GM18498 (cell line): Measurements from ENCODE around the gene ACSL4.
"Not testable (repeated sequence)": the region's sequence is repeated elsewhere in the genome, so short reads cannot be mapped to it uniquely, and the experiment has no call there.

Experiments used
- ATAC-seq: cut with Tn5 transposase; IDR thresholded peaks from one replicate; pipeline ENCODE4 v1.9.1; 2021; ENCODE audit warnings: mild to moderate bottlenecking, moderate library complexity; ENCODE audit not compliant: unreplicated experiment

The ACSL4 gene

DNA sequence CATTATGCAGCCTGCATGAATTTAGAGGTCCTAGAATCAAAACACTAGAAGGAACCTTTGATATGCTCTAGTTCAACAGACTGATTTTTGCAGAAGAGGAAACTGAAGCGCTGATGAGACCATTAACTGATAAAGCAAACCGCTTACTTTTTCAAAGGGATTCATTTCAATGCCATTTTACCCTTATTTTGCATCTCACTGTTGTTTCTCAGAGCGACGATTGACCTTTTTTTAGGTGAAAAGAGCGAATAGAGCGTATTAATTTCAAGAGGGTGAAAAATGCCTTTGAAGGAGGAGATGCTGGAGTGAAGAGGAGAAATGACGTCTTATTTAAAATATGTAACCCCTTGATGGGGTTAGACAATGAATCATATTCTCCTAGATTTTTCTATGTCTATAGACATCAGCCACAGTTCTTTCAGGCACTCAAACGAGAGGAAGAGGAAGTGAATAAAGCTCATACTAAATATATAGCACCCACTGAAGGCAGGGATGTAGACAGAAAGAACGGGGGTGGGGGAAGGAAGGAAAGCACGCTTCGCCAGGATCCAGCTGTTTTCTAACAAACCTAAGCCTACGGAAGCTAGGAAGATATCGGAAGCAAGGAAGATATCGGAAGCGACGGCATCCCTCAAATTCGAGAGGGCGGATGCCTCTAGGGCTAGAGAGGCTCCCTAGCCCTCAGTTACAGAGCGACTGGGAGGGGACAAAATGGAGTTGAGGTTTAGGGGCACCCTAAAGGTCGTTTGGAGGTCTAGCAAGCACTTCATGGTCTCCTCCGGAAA, 848 bp downstream of the ACSL4 start:
- peak; percentile 32 for ATAC-seq

DNA sequence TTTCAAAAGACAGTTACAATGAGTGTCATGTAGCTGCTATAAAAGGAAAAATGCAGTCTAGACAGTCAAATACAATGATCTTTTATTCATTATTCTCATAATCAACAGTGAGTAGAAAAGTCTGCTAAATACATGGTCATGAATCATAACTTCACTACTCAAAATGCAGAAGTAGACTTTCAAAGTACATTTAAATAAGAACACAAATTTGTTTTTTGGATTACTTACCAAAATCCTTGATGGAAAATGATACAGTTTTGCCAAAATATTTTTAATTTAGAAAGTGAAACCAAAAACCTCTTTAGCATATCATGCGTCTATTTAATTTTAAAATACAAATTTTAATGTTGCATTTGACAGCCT, 4.9 kb downstream of the ACSL4 start:
- ATAC-seq = no peak

GRCh38 chrX:109724971-109725370, 8.1 kb downstream of the ACSL4 start:
- ATAC-seq = not testable (repeated sequence)

- no peak for ATAC-seq
These were observed 12.1 kb downstream of the ACSL4 start for GRCh38 chrX:109720947-109721346.

- ATAC-seq = no peak
These were observed 13.8 kb downstream of the ACSL4 start for GRCh38 chrX:109719264-109719663.

- no peak for ATAC-seq
These were observed 16.5 kb downstream of the ACSL4 start for GRCh38 chrX:109716431-109717028.

- ATAC-seq = no peak
These were observed 18.6 kb downstream of the ACSL4 start for GRCh38 chrX:109714340-109714958.

DNA sequence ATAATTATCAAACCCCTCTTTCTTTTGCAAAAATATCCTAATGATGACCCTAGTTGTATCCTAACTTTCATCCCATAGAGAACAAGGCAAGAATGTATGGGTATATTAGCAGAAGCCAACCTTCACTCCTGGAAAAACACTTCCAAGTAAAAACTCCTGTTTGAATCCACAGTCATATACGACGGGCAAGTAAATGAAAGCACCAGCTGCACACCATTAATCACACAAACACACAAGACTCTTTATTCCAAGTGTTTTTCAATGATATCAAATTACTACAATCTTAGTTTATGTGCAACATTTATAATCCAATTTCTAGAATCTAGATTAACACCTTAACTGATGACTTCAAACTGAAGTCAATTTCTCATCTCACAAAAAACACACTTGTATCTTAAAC, 22.9 kb downstream of the ACSL4 start:
- no peak for ATAC-seq

- peak; percentile 63 for ATAC-seq
These were observed 23.9 kb downstream of the ACSL4 start for GRCh38 chrX:109709129-109709631.

- ATAC-seq = no peak
These were observed 25.3 kb downstream of the ACSL4 start for GRCh38 chrX:109707720-109708119.

GRCh38 chrX:109707319-109707718, 25.7 kb downstream of the ACSL4 start:
- no peak for ATAC-seq

DNA sequence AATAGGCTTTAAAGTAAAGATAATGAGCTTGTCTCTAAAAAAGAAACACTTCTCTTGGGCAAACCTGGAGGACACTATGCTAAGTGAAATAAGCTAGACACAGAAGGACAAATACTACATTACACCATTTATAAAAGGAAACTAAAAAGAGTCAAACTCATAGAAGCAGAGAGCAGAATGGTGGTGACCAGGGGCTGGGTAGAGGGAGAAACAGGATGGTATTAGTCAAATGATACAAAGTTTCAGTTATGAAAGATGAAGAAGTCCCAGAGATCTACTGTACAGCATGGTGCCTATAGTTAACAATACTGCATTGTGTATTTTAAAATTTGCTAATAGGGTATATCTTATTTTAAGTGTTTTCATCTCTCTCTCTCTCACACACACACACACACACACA, 28.5 kb downstream of the ACSL4 start:
- peak; percentile 85 for ATAC-seq

DNA sequence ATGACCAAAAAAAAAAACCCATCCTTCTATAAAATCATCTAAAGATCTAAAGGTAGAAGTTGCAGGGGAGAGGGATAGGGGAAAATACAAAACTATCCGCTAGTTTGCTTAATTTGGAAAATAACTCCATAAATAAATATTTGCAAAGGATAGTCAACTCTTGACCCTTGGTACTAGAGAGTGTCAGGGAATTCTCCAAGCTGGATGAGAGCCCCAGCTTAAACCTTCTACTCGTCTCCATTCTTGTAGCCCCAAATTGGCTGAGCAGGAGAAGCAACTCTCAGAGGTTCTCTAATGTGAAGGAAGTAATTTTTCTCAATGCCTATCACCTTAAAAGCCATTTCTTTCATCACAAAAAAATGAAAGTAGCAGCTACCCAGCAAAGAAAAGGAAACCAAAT, 35.2 kb downstream of the ACSL4 start:
- ATAC-seq = no peak

GRCh38 chrX:109696146-109696740, 36.8 kb downstream of the ACSL4 start:
- ATAC-seq = no peak

- no peak for ATAC-seq
These were observed 37.4 kb downstream of the ACSL4 start for GRCh38 chrX:109695637-109696036.

DNA sequence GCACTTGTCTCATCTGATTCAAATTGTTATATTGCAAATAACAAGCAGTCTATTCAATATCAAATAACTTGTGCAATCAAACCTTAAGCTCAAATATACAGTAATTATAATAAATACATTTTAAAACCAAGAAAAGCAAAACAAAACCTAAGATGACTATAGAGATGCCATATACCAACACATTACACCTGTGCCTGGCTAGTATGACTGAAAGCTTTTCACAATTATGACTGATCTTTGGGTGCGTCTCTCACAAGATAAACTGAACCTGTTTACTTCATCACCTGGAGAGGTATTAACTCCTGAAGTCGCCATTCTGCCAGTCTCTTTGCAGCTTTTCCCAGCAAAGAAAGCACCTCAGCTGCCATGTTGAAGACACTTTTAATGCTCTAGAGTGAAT, 41.3 kb downstream of the ACSL4 start:
- no peak for ATAC-seq

DNA sequence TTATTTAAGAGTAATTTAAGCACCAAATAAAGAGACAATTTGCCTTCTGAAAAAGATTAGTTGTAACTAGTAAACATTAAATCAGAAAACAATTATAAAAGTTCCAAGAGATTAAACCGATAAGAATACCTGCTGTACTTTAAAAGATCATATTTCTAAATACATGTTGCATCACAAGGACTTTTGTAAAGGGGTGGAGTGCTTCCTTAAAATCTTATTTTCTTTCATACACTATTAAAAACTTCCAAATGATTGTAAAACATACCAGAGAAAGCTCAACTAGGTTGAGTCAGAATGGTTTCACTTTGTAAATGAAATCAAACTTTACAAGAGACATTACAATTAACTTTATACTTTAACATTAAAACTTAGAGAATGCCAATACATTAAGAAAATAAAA, 41.8 kb downstream of the ACSL4 start:
- ATAC-seq = no peak

- ATAC-seq = no peak
These were observed 45.2 kb downstream of the ACSL4 start for GRCh38 chrX:109687903-109688302.

- peak; percentile 44 for ATAC-seq
These were observed 47.4 kb downstream of the ACSL4 start for GRCh38 chrX:109685656-109686078.

- no peak for ATAC-seq
These were observed 48.9 kb downstream of the ACSL4 start for GRCh38 chrX:109684136-109684535.

GRCh38 chrX:109681475-109682081, 51.5 kb downstream of the ACSL4 start:
- ATAC-seq = no peak
